Measurements from ENCODE around the gene SLC39A11.
"Not testable (repeated sequence)": the region's sequence is repeated elsewhere in the genome, so short reads cannot be mapped to it uniquely, and the experiment has no call there.

The SLC39A11 gene

DNA sequence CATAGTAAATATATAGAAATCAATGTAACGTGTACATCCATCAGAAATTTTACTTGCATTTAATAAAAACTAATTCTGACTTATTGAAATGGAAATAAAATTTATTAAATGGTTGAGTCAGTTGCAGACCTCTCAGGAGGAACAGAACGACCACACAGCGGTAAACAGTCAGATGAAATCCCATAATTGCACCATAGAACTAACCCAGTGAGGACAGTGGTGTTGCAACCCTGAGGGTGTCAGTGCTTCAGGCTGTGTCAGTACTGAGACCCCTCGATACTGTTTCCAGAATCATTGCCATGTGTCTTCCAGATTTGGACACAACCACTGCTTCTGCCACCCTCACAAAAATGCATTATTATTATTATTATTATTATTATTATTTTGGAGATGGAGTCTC lies 43.3 kb upstream of the SLC39A11 start:
- H3K4me3 ChIP-seq (ENCODE audit: low read depth, low read length), result no peak overlapping the region
- DNase-seq (ENCODE audit: low read depth, low spot score), result no peak
- TF ChIP-seq, protein P1, sequence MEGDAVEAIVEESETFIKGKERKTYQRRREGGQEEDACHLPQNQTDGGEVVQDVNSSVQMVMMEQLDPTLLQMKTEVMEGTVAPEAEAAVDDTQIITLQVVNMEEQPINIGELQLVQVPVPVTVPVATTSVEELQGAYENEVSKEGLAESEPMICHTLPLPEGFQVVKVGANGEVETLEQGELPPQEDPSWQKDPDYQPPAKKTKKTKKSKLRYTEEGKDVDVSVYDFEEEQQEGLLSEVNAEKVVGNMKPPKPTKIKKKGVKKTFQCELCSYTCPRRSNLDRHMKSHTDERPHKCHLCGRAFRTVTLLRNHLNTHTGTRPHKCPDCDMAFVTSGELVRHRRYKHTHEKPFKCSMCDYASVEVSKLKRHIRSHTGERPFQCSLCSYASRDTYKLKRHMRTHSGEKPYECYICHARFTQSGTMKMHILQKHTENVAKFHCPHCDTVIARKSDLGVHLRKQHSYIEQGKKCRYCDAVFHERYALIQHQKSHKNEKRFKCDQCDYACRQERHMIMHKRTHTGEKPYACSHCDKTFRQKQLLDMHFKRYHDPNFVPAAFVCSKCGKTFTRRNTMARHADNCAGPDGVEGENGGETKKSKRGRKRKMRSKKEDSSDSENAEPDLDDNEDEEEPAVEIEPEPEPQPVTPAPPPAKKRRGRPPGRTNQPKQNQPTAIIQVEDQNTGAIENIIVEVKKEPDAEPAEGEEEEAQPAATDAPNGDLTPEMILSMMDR (IDR thresholded peaks at IDR 0.05; ENCODE audit: insufficient read depth, low read length, missing control alignments), result no peak
- ChIA-PET POLR2A (no interaction called here), CTCF (interaction anchor here (1.0 to 5.1 kb wide), 2 partner anchors 21 to 234 kb away, joined by 4 to 22 read pairs; no protein-coding TSS in a partner anchor)

DNA sequence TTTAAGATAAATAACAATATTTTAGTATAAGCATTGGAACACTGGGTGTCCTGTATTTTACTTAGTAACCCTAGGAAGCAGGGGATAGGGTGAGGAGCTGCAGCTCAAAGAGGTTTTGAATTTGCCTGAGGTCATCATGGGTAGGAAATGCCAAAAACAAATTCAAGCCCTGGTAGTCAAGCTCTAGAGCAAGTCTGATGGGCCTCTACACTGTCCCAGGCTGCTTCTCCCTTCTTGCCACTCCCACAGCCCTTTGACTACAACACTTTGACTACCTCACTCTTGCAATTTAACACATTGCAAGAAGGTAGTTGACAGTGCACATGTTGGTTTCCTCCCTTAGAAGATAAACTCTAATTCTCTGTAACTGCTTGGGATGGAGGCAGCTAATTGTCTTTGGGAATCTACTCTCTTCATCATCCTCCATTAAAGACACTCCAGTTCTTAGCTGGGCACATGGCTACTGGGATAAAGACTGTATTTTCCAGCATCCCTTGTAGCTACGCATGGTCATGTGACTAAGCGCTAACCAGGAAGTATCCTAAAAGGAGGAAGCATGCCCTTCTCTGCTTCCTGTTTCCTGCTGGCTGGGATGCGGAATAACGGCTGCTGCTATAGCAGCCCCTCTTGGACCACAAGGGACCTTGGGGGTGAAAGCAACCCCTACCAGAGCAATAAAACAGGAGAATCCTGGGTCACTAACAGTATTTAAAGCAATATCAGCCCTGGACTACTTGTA lies 41.6 kb upstream of the SLC39A11 start:
- H3K4me3 ChIP-seq (ENCODE audit: low read depth, low read length), result no peak overlapping the region
- TF ChIP-seq, protein P1 (IDR thresholded peaks at IDR 0.05; ENCODE audit: insufficient read depth, low read length, missing control alignments), result no peak
- CTCF ChIA-PET, result interaction anchor here (2.1 kb wide), 1 partner anchor 148 kb away, joined by 7 read pairs; no protein-coding TSS in a partner anchor
- POLR2A ChIA-PET, result no interaction called here
- DNase-seq (ENCODE audit: low read depth, low spot score), result no peak

DNA sequence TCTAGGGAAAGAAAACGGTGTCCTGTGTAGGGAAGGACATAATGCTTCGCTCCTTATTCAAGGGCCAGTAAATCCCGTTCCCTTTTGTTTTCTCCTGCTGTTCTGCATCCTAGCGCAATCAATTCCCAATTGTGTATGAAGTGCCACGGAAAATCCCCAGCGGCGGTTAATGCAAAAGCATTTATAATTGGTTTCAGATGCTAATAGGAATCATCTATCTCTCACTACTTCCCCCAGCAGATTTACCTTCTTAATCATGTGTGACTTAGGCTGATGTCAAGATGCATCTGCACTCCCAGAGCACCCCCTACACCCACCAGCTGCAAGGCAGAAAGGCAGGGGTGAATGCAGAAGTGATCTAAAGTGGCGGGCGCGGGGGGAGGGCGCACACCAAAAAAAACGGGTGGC lies 39.6 kb upstream of the SLC39A11 start:
- no peak overlapping the region for H3K4me3 ChIP-seq (ENCODE audit: low read depth, low read length)
- TF ChIP-seq, protein P1 (IDR thresholded peaks at IDR 0.05; ENCODE audit: insufficient read depth, low read length, missing control alignments), result no peak
- ChIA-PET CTCF (interaction anchor here (2.1 kb wide), 1 partner anchor 146 kb away, joined by 7 read pairs; no protein-coding TSS in a partner anchor), POLR2A (no interaction called here)
- DNase-seq (ENCODE audit: low read depth, low spot score), result no peak

DNA sequence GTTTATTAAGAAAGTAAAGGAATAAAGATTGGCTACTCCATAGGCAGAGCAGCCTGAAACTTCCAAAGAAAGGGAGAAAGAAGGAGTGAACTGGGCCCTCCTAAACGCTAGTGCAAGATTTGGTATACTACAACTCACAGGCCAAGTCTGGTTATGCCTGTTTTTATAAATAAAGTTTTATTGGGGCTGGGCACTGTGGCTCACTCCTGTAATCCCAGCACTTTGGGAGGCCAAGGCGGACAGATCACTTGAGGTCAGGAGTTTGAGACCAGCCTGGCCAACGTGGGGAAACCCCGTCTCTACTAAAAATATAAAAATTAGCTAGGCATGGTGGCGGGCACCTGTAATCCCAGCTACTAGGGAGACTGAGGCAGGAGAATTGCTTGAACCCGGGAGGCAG lies 39.0 kb upstream of the SLC39A11 start:
- ChIA-PET CTCF (interaction anchor here (0.6 to 1.0 kb wide), 3 partner anchors 12 to 575 kb away, joined by 3 read pairs; no protein-coding TSS in a partner anchor), POLR2A (interaction anchor here (0.6 kb wide), 1 partner anchor 55 kb away, joined by 5 read pairs; no protein-coding TSS in a partner anchor)
- not testable (repeated sequence) for DNase-seq (ENCODE audit: low read depth, low spot score); H3K4me3 ChIP-seq (ENCODE audit: low read depth, low read length)

DNA sequence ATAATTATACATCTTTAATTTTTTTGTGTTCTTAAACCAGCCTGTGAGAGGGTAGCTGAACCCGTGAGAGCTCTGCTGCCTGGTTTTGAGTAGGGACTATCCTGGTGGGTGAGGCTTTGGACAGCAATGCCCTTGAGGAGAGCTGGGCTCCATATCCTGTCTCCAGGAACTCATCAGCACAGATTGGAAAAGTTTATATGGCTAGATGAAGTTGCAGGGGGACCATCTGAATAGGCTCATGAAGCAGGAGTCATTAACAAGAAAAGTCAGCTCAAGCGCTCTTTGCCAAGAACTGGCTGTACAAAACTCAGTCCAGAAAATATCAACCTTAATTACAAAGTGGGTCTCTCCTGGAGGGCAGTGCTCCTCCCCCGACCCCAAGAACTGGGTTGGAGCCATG lies 38.5 kb upstream of the SLC39A11 start:
- DNase-seq (ENCODE audit: low read depth, low spot score), result no peak
- ChIA-PET POLR2A (interaction anchor here (0.6 kb wide), 1 partner anchor 56 kb away, joined by 5 read pairs; no protein-coding TSS in a partner anchor), CTCF (interaction anchor here (0.6 to 1.0 kb wide), 4 partner anchors 12 to 574 kb away, joined by 3 read pairs; no protein-coding TSS in a partner anchor)
- TF ChIP-seq, protein P1 (IDR thresholded peaks at IDR 0.05; ENCODE audit: insufficient read depth, low read length, missing control alignments), result no peak
- H3K4me3 ChIP-seq (ENCODE audit: low read depth, low read length), result no peak overlapping the region

DNA sequence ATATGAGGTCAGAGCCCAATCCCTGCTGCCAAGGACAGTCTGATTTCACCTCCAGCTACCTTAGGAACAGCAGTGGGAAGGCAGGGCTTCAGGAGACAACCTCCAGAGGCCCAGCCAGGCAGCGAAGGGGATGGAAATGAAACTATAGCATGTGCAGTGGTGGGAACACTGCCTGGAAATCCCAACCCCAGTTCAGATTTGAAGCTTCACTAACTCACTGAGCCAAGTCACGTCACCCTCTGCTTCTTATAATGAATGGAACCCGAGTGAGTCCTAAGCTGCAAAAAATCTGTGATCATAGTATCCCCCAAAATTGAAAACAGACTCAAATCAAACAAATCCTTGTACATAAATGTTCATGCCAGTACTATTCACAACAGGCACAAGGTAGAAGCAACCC lies 36.0 kb upstream of the SLC39A11 start:
- ChIA-PET POLR2A (no interaction called here), CTCF (no interaction called here)
- H3K4me3 ChIP-seq (ENCODE audit: low read depth, low read length), result no peak overlapping the region
- DNase-seq (ENCODE audit: low read depth, low spot score), result no peak
- TF ChIP-seq, protein P1 (IDR thresholded peaks at IDR 0.05; ENCODE audit: insufficient read depth, low read length, missing control alignments), result no peak

Data from AG04449 (cell line).